HEK293 (cell line): ENCODE data around the gene USP32.

ENCODE experiments used
- ZNF24 ChIP-seq: fragments of 450-650 bp; formaldehyde crosslinking; IDR thresholded peaks from 2 replicates; pipeline ENCODE4 v1.5.1; 2016; ENCODE audit warnings: missing biosample characterization, missing genetic modification characterization
- ZNF785 ChIP-seq: fragments of 450-650 bp; formaldehyde crosslinking; IDR thresholded peaks from 2 replicates; pipeline ENCODE4 v1.5.1; 2016; ENCODE audit warnings: missing biosample characterization, missing genetic modification characterization

DNA sequence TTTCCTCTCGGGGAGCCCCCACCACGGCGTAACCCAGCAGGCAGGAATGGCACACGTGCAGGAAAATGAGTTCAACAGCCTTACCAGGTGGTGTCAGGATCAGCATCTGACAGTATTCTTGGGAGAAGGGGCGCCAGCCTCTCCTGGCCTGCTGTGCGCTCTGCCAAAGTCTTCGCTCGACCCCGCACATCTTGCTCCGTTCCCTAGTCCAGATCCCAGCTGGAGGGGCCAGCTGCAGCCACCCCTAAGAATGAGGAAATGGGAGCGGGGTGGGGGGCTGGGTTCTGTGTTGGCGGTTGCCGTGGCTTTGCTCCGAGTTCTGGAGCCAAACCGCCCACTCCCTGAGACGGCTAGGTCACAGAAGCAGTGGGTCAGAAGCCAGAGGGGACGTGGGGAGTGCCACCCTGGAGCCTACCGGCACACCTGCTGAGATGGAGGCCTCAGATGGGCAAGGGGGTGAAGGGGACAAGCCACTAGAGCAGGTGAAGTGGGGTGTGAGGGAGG lies 30.3 kb upstream of the USP32 start, which contains the start of gene CHCT1:
- no peak for TF ChIP-seq ZNF24 (tag by site-specific recombination)
- TF ChIP-seq ZNF785 (tag by site-specific recombination): no peak
